Hypothalamus (tissue), 51 donors: Measurements from ENCODE around the gene GSN.

Experiments
- DNase-seq, 51 donors: peaks; one replicate each; lab custom pipeline; 2025; lab: John Stamatoyannopoulos, UW

The GSN gene

GRCh38 chr9:121299467-121300282 is 31.7 kb downstream of the GSN start:
- DNase-seq, result peak in 24 of 51 donors; percentile 27 to 80 (median 46)

DNA sequence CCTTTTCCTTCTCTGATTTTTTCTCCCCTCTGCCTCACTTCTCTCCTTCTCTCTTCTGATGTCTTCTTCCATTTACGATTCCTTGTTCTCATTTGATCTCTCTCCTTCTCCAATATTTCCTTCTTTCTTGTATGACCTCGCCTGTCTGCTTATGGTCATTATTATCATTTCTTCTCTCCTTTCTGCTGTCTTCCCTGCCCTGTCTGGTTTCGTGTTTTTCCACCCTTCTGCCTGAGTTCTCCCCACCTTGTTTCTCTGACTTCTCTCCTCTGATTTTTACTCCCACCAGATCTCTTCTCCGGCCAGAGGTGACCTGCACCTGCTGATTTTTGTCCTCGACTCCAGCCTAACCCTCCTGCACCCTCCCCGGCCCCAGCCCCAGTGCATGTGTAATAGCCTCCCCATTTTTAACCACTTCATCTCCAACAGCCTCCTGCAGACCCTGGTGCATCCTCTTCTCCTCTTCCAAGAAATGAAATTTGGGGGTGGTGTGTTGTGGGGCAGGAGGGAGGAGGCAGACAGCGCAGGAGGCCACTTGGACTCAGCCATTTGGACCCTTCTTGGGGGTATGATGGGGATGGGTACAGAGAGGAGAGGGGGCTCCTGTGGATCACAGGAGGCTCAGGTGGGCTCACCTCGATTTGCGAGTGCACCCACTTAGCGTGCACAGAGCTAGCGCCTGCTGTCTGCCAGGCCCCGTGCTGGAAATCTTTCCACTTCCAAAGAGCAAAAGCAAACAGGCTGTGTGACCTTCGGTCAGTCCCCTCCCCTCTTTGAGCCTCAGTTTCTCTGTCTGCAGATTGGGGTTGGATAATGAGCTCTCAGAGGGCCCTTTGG is 32.5 kb downstream of the GSN start:
- no peak for DNase-seq

DNA sequence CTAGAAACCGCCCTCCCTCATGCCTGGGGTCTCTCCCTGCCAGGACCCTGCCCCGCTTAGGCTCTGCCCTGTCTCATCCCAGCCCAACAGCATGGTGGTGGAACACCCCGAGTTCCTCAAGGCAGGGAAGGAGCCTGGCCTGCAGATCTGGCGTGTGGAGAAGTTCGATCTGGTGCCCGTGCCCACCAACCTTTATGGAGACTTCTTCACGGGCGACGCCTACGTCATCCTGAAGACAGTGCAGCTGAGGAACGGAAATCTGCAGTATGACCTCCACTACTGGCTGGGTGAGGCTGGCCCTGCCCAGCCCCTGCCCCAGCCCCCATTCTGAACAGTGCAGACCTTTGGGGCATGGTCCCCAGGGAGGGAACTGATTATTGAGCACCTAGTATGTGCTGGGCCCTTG is 33.9 kb downstream of the GSN start:
- no peak for DNase-seq

DNA sequence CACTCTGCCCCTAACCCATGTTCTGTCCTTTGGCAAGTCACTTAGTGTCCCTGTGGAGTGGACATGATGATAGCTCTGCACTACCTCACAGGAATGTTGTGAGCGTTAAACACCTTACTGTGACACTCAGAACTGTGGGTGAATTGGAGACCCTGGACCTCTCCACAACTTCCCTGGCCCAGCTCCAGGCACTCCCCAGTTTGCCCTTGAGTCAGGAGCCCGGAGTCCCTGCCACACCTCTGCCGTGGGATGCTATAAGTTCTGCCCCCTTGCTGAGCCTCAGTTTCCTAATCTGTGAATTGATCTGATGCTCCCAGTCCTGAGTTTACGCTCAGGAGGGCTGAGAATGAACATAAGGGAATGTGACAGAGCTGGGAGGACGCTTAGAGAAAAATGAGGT is 34.4 kb downstream of the GSN start:
- no peak for DNase-seq

DNA sequence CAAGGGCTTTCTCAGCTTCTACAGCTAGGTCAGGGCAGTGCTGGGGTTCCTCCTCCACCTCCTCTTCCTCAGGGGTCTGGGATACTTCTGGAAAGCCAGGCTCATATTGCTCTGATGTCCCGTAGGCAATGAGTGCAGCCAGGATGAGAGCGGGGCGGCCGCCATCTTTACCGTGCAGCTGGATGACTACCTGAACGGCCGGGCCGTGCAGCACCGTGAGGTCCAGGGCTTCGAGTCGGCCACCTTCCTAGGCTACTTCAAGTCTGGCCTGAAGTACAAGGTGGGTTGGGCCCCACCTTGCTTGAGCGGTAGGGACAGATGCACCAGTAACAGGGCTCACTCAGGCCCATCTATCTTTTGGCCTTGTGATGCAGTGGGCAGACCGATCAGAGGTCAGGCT is 34.8 kb downstream of the GSN start:
- no peak for DNase-seq

- no peak for DNase-seq
Observed at GRCh38 chr9:121303456-121304451, 35.8 kb downstream of the GSN start.

DNA sequence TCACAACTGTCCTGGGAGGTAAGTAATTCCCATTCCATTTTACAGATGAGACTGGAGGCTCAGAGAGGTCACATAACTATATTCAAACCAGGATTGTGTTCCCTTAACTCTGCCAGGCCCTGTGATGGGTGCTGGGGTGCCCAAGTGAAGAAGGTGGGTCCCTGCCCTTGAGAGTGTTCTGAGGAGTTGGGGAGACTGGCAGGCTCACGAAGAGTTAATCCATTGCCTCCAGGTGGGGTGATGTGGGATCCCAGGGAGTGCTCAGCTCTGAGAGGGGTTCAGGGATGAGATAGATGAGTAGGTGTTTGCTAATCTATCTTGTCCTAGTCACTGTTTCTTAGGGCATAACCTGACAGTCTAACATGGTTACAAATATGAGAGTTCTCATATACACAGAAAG is 36.7 kb downstream of the GSN start:
- no peak for DNase-seq

DNA sequence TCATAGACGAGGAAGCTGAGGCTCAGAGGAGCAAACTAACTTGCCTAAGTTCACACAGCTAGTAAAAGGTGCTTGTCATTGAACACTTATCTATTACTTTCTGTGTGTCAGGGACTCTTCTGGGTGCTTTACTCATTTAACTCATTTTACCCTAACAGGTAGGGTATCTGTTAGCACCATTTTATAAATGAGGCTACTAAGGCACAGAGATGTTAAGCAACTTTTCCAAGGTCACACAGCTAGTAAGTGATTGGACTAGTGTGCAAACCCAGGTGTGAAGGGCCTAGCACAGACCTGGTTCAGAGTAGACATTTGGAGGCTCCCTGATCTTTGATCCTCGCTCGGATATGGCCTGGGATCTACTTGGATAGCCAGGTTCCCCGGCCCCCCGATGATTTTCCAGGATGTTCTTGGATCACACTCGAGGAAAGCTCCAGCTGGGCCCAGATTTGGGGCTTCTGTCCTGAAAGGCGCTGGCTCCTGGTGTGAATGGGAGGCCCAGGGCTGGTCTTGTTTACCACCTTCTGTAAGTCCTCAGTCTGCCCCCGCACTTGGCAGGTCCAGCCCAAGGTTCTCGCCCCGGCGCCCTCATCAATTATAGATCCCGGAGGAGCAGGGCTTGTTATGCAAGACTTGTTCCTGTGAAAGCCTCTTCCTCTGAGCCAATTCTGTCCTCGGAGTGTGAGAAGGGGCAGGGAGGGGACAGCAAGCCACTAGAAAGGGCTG is 37.5 kb downstream of the GSN start:
- DNase-seq, result peak in 12 of 51 donors; percentile 26 to 78 (median 34)

DNA sequence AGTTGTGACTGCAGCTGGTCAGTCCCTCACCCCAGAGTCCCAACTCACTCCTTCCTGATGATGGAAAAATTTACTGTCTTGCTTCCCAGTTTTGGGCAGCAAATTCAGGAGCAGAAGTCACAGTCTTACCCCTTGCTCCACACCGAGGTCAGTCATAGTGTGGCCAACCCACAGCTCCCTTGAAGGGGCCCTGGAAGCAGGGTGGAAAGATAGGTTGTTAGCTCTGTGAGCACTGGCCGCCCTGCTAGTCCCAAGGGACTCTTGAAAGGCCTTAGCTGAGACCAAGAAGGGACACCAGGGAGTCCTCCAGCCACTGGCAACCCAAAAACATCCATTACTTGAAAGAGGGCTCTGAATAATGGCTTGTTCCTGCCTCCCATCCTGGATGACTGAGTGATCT is 40.0 kb downstream of the GSN start:
- no peak for DNase-seq

DNA sequence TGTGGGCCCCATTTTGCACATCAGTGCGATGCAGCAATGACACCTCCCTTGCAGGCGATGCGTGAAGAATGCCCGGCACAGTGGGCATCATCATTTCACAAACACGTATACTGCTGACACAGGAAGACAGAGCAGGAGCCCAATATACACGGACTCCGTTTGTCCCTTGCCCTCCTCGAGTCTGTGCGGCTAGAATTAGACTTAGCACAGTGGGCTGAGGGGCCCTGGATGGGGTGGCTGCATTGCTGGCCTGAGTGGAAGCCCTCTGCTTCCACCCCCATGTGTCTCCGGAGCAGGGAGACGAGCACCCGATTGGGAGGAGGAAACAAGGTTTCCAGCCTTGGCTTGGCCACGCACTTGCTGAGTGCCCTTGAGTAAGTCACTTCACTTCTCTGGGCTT is 40.8 kb downstream of the GSN start:
- DNase-seq, result no peak

- no peak for DNase-seq
Observed at GRCh38 chr9:121309171-121309570, 41.2 kb downstream of the GSN start.

GRCh38 chr9:121309833-121310425 is 42.0 kb downstream of the GSN start:
- DNase-seq, result no peak

DNA sequence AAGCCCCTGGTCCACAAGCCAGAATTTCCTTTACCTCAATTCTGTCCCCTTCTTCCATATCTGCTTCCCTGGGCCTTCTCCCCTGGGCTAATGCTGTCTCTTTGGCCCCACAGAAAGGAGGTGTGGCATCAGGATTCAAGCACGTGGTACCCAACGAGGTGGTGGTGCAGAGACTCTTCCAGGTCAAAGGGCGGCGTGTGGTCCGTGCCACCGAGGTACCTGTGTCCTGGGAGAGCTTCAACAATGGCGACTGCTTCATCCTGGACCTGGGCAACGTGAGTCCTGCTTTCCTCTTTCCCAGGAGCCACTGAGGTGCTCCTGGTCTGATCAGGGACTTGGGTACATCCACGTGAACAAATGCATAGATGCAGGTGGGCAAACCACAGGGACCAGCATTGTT is 42.6 kb downstream of the GSN start:
- DNase-seq, result no peak

GRCh38 chr9:121312169-121312568 is 44.2 kb downstream of the GSN start:
- DNase-seq, result no peak

- no peak for DNase-seq
Observed at GRCh38 chr9:121313458-121314152, 45.6 kb downstream of the GSN start.

DNA sequence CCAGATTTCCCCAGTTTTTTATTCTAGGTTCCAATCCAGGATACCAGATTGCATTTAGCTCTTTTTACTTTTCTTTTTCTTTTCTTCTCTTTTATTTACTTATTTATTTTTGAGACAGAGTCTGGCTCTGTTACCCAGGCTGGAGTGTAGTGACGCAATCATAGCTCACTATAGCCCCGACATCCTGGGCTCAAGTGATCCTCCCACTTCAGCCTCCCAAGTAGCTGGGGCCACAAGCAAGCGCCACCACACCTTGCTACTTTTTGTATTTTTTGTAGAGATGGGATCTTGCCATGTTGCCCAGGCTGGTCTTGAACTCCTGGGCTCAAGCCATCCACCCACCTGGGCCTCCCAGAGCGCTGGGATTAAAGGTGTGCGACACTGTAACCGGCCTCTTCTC is 48.4 kb downstream of the GSN start:
- DNase-seq, result no peak

DNA sequence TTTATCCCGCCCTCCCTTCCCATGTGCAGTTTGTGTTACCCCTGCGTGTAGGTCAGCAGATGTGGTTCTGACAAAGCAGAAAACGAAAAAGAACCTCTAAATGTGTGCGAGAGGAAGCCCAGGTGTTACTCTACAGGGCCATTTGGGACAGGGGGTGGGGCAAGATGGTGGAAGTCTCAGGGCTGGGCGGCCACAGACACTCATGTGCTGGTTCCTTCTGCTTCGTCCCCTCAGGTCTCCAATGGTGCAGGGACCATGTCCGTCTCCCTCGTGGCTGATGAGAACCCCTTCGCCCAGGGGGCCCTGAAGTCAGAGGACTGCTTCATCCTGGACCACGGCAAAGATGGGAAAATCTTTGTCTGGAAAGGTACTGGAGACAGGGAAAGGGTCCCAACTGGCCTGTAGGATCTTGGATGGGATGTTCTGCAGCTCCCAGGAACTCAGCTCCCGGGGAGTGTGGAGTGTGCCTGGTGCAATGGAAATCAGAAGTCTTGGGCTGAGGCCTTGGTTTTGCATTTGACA is 49.0 kb downstream of the GSN start:
- DNase-seq, result no peak

DNA sequence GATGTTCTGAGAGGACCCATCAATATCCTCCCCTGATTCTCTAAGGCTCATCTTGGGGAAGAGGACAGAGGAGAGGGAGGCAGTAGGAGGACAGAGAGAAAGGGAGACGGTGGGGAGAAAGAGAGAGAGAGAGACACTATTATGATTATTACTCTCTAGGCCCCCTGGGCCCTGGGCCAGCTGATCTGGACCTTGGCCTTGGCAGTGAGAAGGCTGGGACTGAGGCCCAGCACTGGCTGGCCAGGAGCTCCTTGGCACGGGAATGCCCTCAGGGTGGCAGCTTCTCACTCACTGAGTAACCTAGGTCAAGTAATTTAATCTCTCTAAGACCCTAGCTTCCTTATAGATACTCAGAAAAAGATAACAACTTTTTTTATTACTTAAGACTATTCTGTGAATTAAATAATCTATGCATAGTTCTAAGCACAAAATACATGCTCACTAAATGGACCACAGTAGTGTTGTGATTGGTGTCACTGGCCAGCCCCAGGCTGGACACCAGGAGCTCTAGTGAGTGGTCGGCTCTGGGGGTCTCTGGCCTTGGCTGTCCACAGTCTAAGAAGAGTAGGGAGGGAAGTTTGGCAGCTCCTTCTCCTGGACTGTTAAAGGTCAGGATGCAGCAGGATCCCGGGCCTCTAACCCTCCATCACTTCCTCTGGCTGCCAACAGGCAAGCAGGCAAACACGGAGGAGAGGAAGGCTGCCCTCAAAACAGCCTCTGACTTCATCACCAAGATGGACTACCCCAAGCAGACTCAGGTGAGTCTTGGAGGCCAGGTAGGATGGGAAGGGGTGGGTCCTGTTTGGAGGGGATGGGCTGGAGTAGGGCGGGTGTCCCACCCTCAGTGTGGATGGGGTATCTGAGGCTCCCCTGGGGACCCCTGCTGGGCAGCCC is 50.0 kb downstream of the GSN start:
- DNase-seq, result peak in 21 of 51 donors; percentile 9 to 66 (median 30)
